ENCODE data around the gene UBE2L5. TPM values are rescaled to one million over a fixed set of nuclear protein-coding genes. Genes with fewer than 3 reads are reported as not detected.

UBE2L5 gene
- total and polyA plus RNA-seq, 2 donors (not counting 3 experiments of a cell fraction or from before 2014, with no cell fraction given) = not detected

GRCh38 chr13:30406779-30407416 lies 15.4 kb upstream of the UBE2L5 start:
- no TSS peak for BruUV-seq (replicated peaks)
- POLR2A ChIA-PET = no interaction called here
- H3K27me3 ChIP-seq (ENCODE audit: control insufficient read depth in 2 of 2, insufficient read depth in 2 of 2, low read length in 2 of 2) = peaks cover 3 to 8% of the 10 kb centered on the region in 2 experiments
- CTCF ChIA-PET = interaction anchor here (0.8 to 1.9 kb wide), 5 partner anchors 13 to 638 kb away, joined by 3 to 9 read pairs (median 6); partner anchors contain the start of gene UBE2L5
- dilution Hi-C loops (cut with MboI; ENCODE audit: extremely low pct_ligation_motif_present, low sequenced_read_pairs) (no loop called here), intact Hi-C loops (cut with micrococcal nuclease) (loop anchor here (5.0 kb wide), 1 partner anchor 560 kb away; no protein-coding TSS in a partner anchor)
- TF ChIP-seq GATA2 (IDR thresholded peaks at IDR 0.05; ENCODE audit: insufficient read depth, insufficient read length, low read depth, low read length) = no peak
- no peak for TF ChIP-seq MYC (IDR thresholded peaks at IDR 0.05; ENCODE audit: low read depth, low read length)
- no peak for TF ChIP-seq POLR2AphosphoS5 (IDR thresholded peaks at IDR 0.05; ENCODE audit: insufficient read depth, low read depth, low read length)
- TF ChIP-seq FOS (IDR thresholded peaks at IDR 0.05; ENCODE audit: borderline replicate concordance, insufficient read depth, low read length) = no peak
- no peak for TF ChIP-seq POLR2A (IDR thresholded peaks at IDR 0.05; ENCODE audit: low read depth, low read length)
- no peak for TF ChIP-seq CTCF (IDR thresholded peaks at IDR 0.05; ENCODE audit: extremely low read depth in 1 of 2, insufficient read depth in 1 of 2, low read depth in 1 of 2, low read length in 2 of 2)
- TF ChIP-seq EZH2 (IDR thresholded peaks at IDR 0.05; ENCODE audit: borderline replicate concordance, low read depth, low read length, severe bottlenecking) = no peak
- no peak for TF ChIP-seq MAX (IDR thresholded peaks at IDR 0.05; ENCODE audit: insufficient read depth, insufficient read length)
- TF ChIP-seq JUN (IDR thresholded peaks at IDR 0.05; ENCODE audit: borderline replicate concordance, insufficient read depth, insufficient read length, low read depth) = no peak
- H3K9me1 ChIP-seq (replicated peaks; ENCODE audit: control insufficient read depth, extremely low read depth, insufficient read depth, low read length) = no peaks in the 10 kb centered on the region
- DNase-seq (ENCODE audit: low read depth, low spot score) = no peak
- H3K4me3 ChIP-seq (replicated peaks in 1 of 3; ENCODE audit: insufficient read depth in 1 of 3, low read depth in 1 of 3, low read length in 3 of 3) = no peak overlapping the region
- peaks cover 3% of the 10 kb centered on the region for H3K4me1 ChIP-seq (ENCODE audit: control insufficient read depth, extremely low read depth, insufficient read depth, low read length)
- H3K9ac ChIP-seq (replicated peaks; ENCODE audit: extremely low read depth, insufficient read depth, low read length) = no peak overlapping the region
- H3K4me2 ChIP-seq (ENCODE audit: insufficient read depth, low read length) = no peak overlapping the region
- no peak overlapping the region for H2AFZ ChIP-seq (ENCODE audit: low read depth, low read length)
- no peaks in the 10 kb centered on the region for H3K9me3 ChIP-seq (replicated peaks; ENCODE audit: control insufficient read depth, insufficient read depth, low read length)
- no peak for FAIRE-seq
- H3K79me2 ChIP-seq (ENCODE audit: control insufficient read depth, insufficient read depth, low read length) = no peaks in the 10 kb centered on the region
- H3K36me3 ChIP-seq (ENCODE audit: control insufficient read depth in 2 of 2, extremely low read depth in 1 of 2, insufficient read depth in 2 of 2, low read length in 2 of 2) = no peaks in the 10 kb centered on the region
- no peaks in the 10 kb centered on the region for H4K20me1 ChIP-seq (replicated peaks; ENCODE audit: control insufficient read depth, extremely low read depth, insufficient read depth, low read length)
- no peak overlapping the region for H3K27ac ChIP-seq (ENCODE audit: insufficient read depth, low read depth, low read length)

All from endothelial cell of umbilical vein (primary cell).